GM23338 (cell line): ENCODE results near the gene IL20RB. TPM values are rescaled to one million over a fixed set of nuclear protein-coding genes. Genes with fewer than 3 reads are reported as not detected.
A peak's percentile ranks its signal among the peaks of the same experiment; 100 is the strongest.

ENCODE experiments used
- ATAC-seq: fragments of 200-7000 bp; cut with Tn5 transposase; 3 replicates; pipeline ENCODE4 v1.9.1; 2020
- DNase-seq: peaks from one replicate; pipeline ENCODE4 v3.0.0-alpha.2; 2015; ENCODE audit warnings: low spot score
- H2AFZ ChIP-seq: fragments of 200-600 bp; sonication (generic); 2 replicates; pipeline ENCODE4 v1.8.0; 2016; ENCODE audit warnings: antibody characterized with exemption, mild to moderate bottlenecking, moderate library complexity
- H3F3A ChIP-seq: fragments of 200-600 bp; sonication (generic); replicated peaks from 2 replicates; pipeline ENCODE4 v1.8.0; 2017; ENCODE audit warnings: antibody characterized with exemption, mixed run types, low read depth
- H3K27ac ChIP-seq: fragments of 200-600 bp; sonication (generic); 2 replicates; pipeline ENCODE4 v1.6.1; 2016; ENCODE audit warnings: low read depth
- H3K27me3 ChIP-seq: fragments of 200-600 bp; sonication (generic); 2 replicates; pipeline ENCODE4 v1.8.0; 2016; ENCODE audit warnings: mild to moderate bottlenecking, mixed run types, moderate library complexity; ENCODE audit not compliant: insufficient read depth
- H3K36me3 ChIP-seq: fragments of 200-600 bp; sonication (generic); 2 replicates; pipeline ENCODE4 v1.8.0; 2016; ENCODE audit warnings: mild to moderate bottlenecking; ENCODE audit not compliant: insufficient read depth
- H3K4me1 ChIP-seq: fragments of 200-600 bp; sonication (generic); 2 replicates; pipeline ENCODE4 v1.8.0; 2016; ENCODE audit warnings: mild to moderate bottlenecking, moderate library complexity; ENCODE audit not compliant: insufficient read depth
- H3K4me2 ChIP-seq: fragments of 200-600 bp; sonication (generic); 2 replicates; pipeline ENCODE4 v1.7.1; 2017; ENCODE audit warnings: mixed run types
- H3K4me3 ChIP-seq: fragments of 200-600 bp; sonication (generic); 2 replicates; pipeline ENCODE4 v1.6.1; 2016; ENCODE audit warnings: mixed run types
- H3K79me2 ChIP-seq: fragments of 200-600 bp; sonication (generic); replicated peaks from 2 replicates; pipeline ENCODE4 v1.8.0; 2017; ENCODE audit warnings: mild to moderate bottlenecking; ENCODE audit not compliant: insufficient read depth
- H3K9me2 ChIP-seq: fragments of 200-600 bp; sonication (generic); 2 replicates; pipeline ENCODE4 v1.8.0; 2017; ENCODE audit not compliant: insufficient read depth
- H4K20me1 ChIP-seq: fragments of 200-600 bp; sonication (generic); replicated peaks from 2 replicates; pipeline ENCODE4 v1.8.0; 2017; ENCODE audit warnings: mild to moderate bottlenecking; ENCODE audit not compliant: insufficient read depth
- H3K27ac Mint-ChIP-seq: 2 replicates; pipeline ENCODE4 v1.8.0; 2020; ENCODE audit warnings: inconsistent platforms, mild to moderate bottlenecking, moderate library complexity, mixed read lengths
- H3K27me3 Mint-ChIP-seq: 3 replicates; pipeline ENCODE4 v1.8.0; 2022; ENCODE audit warnings: low read depth, mild to moderate bottlenecking, moderate library complexity, mixed read lengths, inconsistent platforms; ENCODE audit not compliant: insufficient read depth, poor library complexity
- H3K36me3 Mint-ChIP-seq: 3 replicates; pipeline ENCODE4 v1.8.0; 2021; ENCODE audit warnings: low read depth, mild to moderate bottlenecking, inconsistent platforms, moderate library complexity, mixed read lengths
- H3K4me1 Mint-ChIP-seq: 3 replicates; pipeline ENCODE4 v1.8.0; 2020; ENCODE audit warnings: mild to moderate bottlenecking, inconsistent platforms, mixed read lengths
- H3K4me3 Mint-ChIP-seq: 3 replicates; pipeline ENCODE4 v1.8.0; 2021; ENCODE audit warnings: moderate library complexity, mild to moderate bottlenecking, inconsistent platforms, mixed read lengths
- H3K9me3 Mint-ChIP-seq: 3 replicates; pipeline ENCODE4 v1.8.0; 2020; ENCODE audit warnings: moderate library complexity, mild to moderate bottlenecking, inconsistent platforms, mixed read lengths
- CTCF ChIP-seq, 2 experiments: fragments of 200-600 bp in 1 of 2; sonication (generic) in 1 of 2; conservative IDR thresholded peaks; 2 replicates each; pipeline versions ENCODE4 v1.5.1 to v1.6.1; 2016 to 2017; ENCODE audit warnings: antibody characterized with exemption in 2 of 2, low read depth in 2 of 2, mild to moderate bottlenecking in 2 of 2, moderate library complexity in 1 of 2
- EZH2phosphoT487 ChIP-seq: fragments of 200-600 bp; sonication (generic); IDR thresholded peaks from one replicate; pipeline ENCODE4 v1.8.1; 2018; ENCODE audit warnings: antibody characterized with exemption; ENCODE audit not compliant: unreplicated experiment
- JUNB ChIP-seq: IDR thresholded peaks from one replicate; pipeline ENCODE4 v1.6.1; 2016; ENCODE audit warnings: antibody characterized with exemption; ENCODE audit not compliant: unreplicated experiment
- NANOG ChIP-seq: IDR thresholded peaks from 2 replicates; pipeline ENCODE4 v1.6.1; 2016; ENCODE audit warnings: antibody characterized with exemption, borderline replicate concordance
- REST ChIP-seq: IDR thresholded peaks from one replicate; pipeline ENCODE4 v1.6.1; 2018; ENCODE audit warnings: antibody characterized with exemption; ENCODE audit not compliant: unreplicated experiment
- STAT1 ChIP-seq: IDR thresholded peaks from one replicate; pipeline ENCODE4 v1.6.1; 2016; ENCODE audit warnings: antibody characterized with exemption; ENCODE audit not compliant: unreplicated experiment
- ZNF114 ChIP-seq: fragments of 250-450 bp; sonication (Bioruptor Pico); IDR thresholded peaks from 2 replicates; pipeline ENCODE4 v1.5.0; 2020; ENCODE audit warnings: mild to moderate bottlenecking, moderate library complexity
- ZNF331 ChIP-seq: fragments of 250-450 bp; sonication (Bioruptor Pico); IDR thresholded peaks from 2 replicates; pipeline ENCODE4 v1.5.0; 2020; ENCODE audit warnings: low read depth, mild to moderate bottlenecking, moderate library complexity
- ZNF462 ChIP-seq: fragments of 250-450 bp; sonication (Bioruptor Pico); IDR thresholded peaks from 2 replicates; pipeline ENCODE4 v1.5.0; 2020; ENCODE audit warnings: mild to moderate bottlenecking, moderate library complexity
- polyA plus RNA-seq: library from polyadenylated mRNA; unstranded; fragments of >200 nt; fragmentation: Nextera tagmentation; extraction: Ambion mirVana; gene quantifications from 2 replicates; pipeline ENCODE4 v1.2.1, GENCODE V29; 2016
- total RNA-seq: library from RNA; depleted of rRNA; stranded (reverse); fragments of >200 nt; shearing (Covaris generic); gene quantifications from 2 replicates; pipeline ENCODE4 v1.2.3, GENCODE V29; 2014

IL20RB gene
- total and polyA plus RNA-seq, 2 experiments from 2014 or later, result 1.7 to 4.6 TPM

GRCh38 chr3:136910697-136911096, 47.1 kb upstream of the IL20RB start (continued):
- TF ChIP-seq ZNF462 (CRISPR knock-in tag), result no peak
- no peak for TF ChIP-seq JUNB
- no peak for TF ChIP-seq REST
- no peak for TF ChIP-seq ZNF331 (CRISPR knock-in tag)

- Mint-ChIP-seq H3K27ac (peak overlapping the region; percentile 14; the same call in 1 of the 2 replicates), H3K27me3 (peaks cover 5% of the 10 kb centered on the region), H3K9me3 (no peaks in the 10 kb centered on the region), H3K4me1 (peaks cover 66% of the 10 kb centered on the region), H3K36me3 (no peaks in the 10 kb centered on the region), H3K4me3 (no peak overlapping the region)
- H3K4me3 ChIP-seq, result no peak overlapping the region
- H3K9me2 ChIP-seq, result no peaks in the 10 kb centered on the region
- H3F3A ChIP-seq, result no peaks in the 10 kb centered on the region
- H4K20me1 ChIP-seq, result peaks cover 7% of the 10 kb centered on the region; the same call in 1 of the 2 replicates
- no peak for ATAC-seq
- no peaks in the 10 kb centered on the region for H3K27me3 ChIP-seq
- no peak for DNase-seq
- no peak overlapping the region for H3K4me2 ChIP-seq
- H3K79me2 ChIP-seq, result peaks cover 100% of the 10 kb centered on the region
- H3K27ac ChIP-seq, result no peak overlapping the region; the same call in 1 of the 2 replicates
- peaks cover 34% of the 10 kb centered on the region for H3K4me1 ChIP-seq
- H3K36me3 ChIP-seq, result no peaks in the 10 kb centered on the region
- no peak overlapping the region for H2AFZ ChIP-seq
- no peak for TF ChIP-seq NANOG
- TF ChIP-seq JUNB, result no peak
- no peak for TF ChIP-seq STAT1
- no peak for TF ChIP-seq REST
- TF ChIP-seq EZH2phosphoT487, result no peak
- TF ChIP-seq ZNF114 (CRISPR knock-in tag), result no peak
- TF ChIP-seq CTCF (conservative IDR thresholded peaks at IDR 0.05; ENCODE audit: low read depth in 2 of 2), result no peak
Measured at GRCh38 chr3:136913168-136913567, 44.6 kb upstream of the IL20RB start.
